ENCODE data around the gene CTNNA2. TPM values are rescaled to one million over a fixed set of nuclear protein-coding genes. Genes with fewer than 3 reads are reported as not detected.

The CTNNA2 gene
- total RNA-seq, 1 donor from 2014 or later, result 15.0 TPM

DNA sequence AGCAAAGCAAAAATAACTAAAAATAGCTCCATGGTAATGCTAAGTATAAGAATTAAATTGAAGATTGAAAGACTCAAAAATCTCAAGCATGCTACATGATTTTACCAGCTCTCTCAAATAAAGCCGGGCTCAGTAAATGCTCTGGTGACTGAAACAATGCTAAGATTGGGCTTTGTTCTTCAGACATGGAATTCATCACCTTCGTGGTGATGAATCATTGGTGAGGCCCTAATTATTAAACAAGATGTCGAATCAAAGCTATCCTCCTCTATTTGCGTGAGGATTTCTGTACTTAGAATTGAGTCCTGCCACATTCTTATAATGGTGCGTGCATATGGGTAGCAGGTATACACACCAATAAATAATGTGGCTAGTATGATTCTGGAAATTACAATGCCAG lies 850.5 kb downstream of the CTNNA2 start:
- Mint-ChIP-seq H3K27me3 (peaks cover 11% of the 10 kb centered on the region), H3K27ac (no peak overlapping the region), H3K4me1 (ENCODE audit: unreplicated experiment) (peaks cover 13% of the 10 kb centered on the region), H3K4me3 (no peak overlapping the region), H3K9me3 (no peaks in the 10 kb centered on the region), H3K36me3 (no peaks in the 10 kb centered on the region)
- TF ChIP-seq, protein P1, sequence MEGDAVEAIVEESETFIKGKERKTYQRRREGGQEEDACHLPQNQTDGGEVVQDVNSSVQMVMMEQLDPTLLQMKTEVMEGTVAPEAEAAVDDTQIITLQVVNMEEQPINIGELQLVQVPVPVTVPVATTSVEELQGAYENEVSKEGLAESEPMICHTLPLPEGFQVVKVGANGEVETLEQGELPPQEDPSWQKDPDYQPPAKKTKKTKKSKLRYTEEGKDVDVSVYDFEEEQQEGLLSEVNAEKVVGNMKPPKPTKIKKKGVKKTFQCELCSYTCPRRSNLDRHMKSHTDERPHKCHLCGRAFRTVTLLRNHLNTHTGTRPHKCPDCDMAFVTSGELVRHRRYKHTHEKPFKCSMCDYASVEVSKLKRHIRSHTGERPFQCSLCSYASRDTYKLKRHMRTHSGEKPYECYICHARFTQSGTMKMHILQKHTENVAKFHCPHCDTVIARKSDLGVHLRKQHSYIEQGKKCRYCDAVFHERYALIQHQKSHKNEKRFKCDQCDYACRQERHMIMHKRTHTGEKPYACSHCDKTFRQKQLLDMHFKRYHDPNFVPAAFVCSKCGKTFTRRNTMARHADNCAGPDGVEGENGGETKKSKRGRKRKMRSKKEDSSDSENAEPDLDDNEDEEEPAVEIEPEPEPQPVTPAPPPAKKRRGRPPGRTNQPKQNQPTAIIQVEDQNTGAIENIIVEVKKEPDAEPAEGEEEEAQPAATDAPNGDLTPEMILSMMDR (conservative IDR thresholded peaks at IDR 0.05), result no peak
- no peak for DNase-seq (ENCODE audit: extremely low spot score, unreplicated experiment)

DNA sequence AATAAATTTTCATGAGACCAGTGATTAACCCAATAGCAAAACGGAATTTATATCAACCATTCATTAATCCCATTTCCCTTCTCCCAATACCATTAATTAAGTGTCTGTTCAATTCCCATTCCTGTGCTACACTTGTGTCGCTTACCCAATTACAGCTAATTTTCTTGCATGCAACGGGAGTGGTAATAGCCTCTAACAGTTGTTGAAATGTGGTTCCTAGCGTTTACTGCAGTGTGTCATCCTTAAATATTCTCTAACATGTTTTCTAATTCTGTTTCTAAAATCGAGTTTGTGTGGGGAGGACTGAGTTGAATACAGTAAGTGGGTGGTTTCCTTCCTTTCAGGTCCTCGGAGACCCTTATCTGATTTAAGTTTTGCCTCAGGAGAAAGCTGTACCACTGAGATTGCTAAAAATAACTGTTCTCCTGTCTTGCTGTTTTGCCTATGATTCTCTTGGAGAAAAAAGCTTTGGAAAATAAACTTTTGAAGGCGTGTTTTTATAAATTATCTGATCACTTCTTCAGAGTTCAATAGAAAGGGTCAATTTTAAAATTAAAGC lies 851.0 kb downstream of the CTNNA2 start:
- Mint-ChIP-seq H3K27me3 (peaks cover 11% of the 10 kb centered on the region), H3K4me1 (ENCODE audit: unreplicated experiment) (peaks cover 13% of the 10 kb centered on the region), H3K9me3 (no peaks in the 10 kb centered on the region), H3K4me3 (no peak overlapping the region), H3K36me3 (no peaks in the 10 kb centered on the region), H3K27ac (no peak overlapping the region)
- TF ChIP-seq, protein P1 (conservative IDR thresholded peaks at IDR 0.05), result no peak
- DNase-seq (ENCODE audit: extremely low spot score, unreplicated experiment), result no peak

DNA sequence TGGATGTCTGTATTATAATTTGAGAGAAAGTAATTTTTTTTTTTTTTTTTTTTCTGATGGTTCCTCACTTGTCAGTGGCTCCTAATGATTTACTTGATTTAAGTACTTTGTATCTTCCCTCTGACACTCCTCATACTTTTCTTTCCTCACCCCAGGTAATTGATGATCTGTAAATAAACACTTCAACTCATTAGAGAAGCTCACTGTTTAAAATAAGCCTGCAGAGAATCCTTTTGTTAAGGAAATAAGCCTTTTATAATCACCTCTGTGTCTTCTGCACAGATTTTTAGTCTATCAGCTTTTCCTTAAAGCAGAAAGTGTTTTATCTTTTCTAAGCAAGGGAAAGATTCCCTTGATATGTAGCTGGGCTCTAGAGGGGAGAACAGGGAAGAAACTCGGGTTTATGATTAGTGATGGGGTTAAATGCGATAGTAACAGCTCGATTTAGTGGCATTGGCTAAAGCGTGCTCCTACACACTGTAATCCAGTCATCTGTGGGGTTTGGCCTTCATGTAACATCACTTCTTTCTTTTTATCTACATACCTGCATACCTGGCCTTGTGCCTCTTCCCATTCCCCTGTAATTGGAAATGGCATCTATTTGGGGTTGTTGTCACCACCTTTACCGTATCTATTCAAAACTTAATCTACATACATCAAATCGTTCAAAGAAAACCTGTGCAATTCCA lies 851.8 kb downstream of the CTNNA2 start:
- Mint-ChIP-seq H3K27me3 (peaks cover 11% of the 10 kb centered on the region), H3K4me1 (ENCODE audit: unreplicated experiment) (peaks cover 13% of the 10 kb centered on the region), H3K4me3 (no peak overlapping the region), H3K27ac (no peak overlapping the region), H3K36me3 (no peaks in the 10 kb centered on the region), H3K9me3 (no peaks in the 10 kb centered on the region)
- TF ChIP-seq, protein P1 (conservative IDR thresholded peaks at IDR 0.05), result no peak
- no peak for DNase-seq (ENCODE audit: extremely low spot score, unreplicated experiment)

DNA sequence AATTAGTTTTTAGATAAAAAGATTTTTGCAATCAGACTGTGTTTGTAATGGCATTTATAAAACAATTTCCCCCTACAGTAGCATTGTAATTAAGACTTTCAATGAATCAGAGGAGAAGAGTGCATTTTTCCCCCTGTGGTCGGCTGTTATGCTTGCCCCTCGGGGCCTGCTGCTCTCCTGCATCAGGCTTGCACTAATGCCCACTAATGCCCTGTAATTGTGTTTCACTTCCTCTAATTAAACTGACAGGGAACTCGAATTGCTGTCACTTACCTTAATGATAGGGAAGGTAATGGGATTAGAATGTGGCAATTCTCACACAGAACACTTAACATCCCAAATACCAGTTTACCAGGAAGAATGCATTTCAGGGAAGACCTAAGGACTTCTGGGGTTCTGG lies 852.9 kb downstream of the CTNNA2 start:
- TF ChIP-seq, protein P1 (conservative IDR thresholded peaks at IDR 0.05), result no peak
- H3K27ac Mint-ChIP-seq, result no peak overlapping the region
- peaks cover 13% of the 10 kb centered on the region for H3K4me1 Mint-ChIP-seq (ENCODE audit: unreplicated experiment)
- no peaks in the 10 kb centered on the region for H3K9me3 Mint-ChIP-seq
- no peak for DNase-seq (ENCODE audit: extremely low spot score, unreplicated experiment)
- H3K27me3 Mint-ChIP-seq, result peaks cover 11% of the 10 kb centered on the region
- H3K4me3 Mint-ChIP-seq, result no peak overlapping the region
- no peaks in the 10 kb centered on the region for H3K36me3 Mint-ChIP-seq

DNA sequence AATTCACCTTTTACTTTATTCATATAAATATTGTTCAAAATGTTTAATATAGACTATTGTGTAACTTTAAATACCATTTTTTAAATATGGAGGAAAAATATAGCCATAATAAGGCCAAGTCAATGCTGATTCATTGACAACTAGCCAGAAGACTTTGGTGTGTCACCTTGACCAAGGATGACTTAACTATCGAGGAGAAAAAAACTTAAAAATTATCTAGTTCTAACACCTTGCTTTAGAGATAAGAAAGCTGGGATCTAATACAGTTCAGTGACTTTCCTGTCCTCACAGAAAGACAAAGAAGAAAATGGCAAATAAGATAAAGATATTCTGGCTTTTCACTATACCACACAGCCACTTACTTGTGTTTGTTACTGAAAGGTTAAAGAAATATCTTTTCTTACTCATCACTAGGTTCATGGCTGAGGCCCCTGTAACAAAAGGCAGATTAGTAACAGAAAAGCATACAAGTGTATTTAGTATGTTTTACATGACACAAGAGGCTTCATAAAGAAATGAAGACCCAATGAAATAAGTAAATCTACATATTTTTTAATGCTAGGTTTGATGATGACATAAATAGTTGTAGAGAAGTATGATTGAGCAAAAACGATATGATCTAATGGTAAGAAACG lies 857.6 kb downstream of the CTNNA2 start:
- Mint-ChIP-seq H3K27me3 (peaks cover 7% of the 10 kb centered on the region), H3K4me1 (ENCODE audit: unreplicated experiment) (no peaks in the 10 kb centered on the region), H3K27ac (no peak overlapping the region), H3K36me3 (no peaks in the 10 kb centered on the region), H3K9me3 (no peaks in the 10 kb centered on the region), H3K4me3 (no peak overlapping the region)
- no peak for DNase-seq (ENCODE audit: extremely low spot score, unreplicated experiment)
- TF ChIP-seq, protein P1 (conservative IDR thresholded peaks at IDR 0.05), result no peak
